Nephron (organoid): ENCODE data around the gene IL12RB1.

Experiments
- H3K27ac Mint-ChIP-seq, 3 experiments: 2 replicates each; pipeline ENCODE4 v1.8.0; 2020; ENCODE audit warnings: mixed read lengths in 3 of 3, mild to moderate bottlenecking in 2 of 3, moderate library complexity in 1 of 3
- H3K27me3 Mint-ChIP-seq: 2 replicates; pipeline ENCODE4 v1.8.0; 2021; ENCODE audit warnings: low read depth, mild to moderate bottlenecking, moderate library complexity, mixed read lengths
- H3K36me3 Mint-ChIP-seq: 2 replicates; pipeline ENCODE4 v1.8.0; 2020; ENCODE audit warnings: low read depth, mixed read lengths
- H3K4me1 Mint-ChIP-seq: 2 replicates; pipeline ENCODE4 v1.8.0; 2020; ENCODE audit warnings: mixed read lengths
- H3K4me3 Mint-ChIP-seq, 3 experiments: 2 replicates each; pipeline ENCODE4 v1.8.0; 2020; ENCODE audit warnings: mild to moderate bottlenecking in 3 of 3, mixed read lengths in 3 of 3, moderate library complexity in 2 of 3
- H3K9me3 Mint-ChIP-seq: 2 replicates; pipeline ENCODE4 v1.8.0; 2020; ENCODE audit warnings: mixed read lengths
- TF ChIP-seq, protein P1 (sequence below), 3 experiments: fragments of 200-600 bp; sonication (generic); IDR thresholded peaks; one replicate each; pipeline ENCODE4 v1.5.0; 2021; ENCODE audit warnings: antibody characterized with exemption in 3 of 3; ENCODE audit not compliant: unreplicated experiment in 3 of 3

The IL12RB1 gene

DNA sequence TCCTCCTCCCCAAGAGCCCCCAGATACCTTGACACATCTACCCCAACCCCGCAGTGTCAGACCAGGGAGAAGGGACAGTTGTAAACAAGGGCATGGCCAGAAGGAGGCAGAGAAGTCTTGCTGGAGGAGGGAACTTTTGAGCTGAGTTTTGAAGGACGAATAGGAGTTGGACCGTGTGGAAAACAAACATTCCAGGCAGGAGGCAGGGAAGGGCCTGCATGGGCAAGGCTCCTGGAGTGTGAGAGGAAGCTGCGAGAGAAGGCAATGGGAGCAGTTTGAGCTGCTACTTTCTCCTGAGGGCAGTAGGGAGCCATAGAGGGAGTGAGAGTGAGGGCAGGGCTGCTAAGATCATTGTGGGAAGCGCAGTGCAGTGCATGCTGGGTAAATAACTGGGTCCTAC, 23.3 kb downstream of the IL12RB1 start:
- H3K4me1 Mint-ChIP-seq = no peaks in the 10 kb centered on the region
- no peaks in the 10 kb centered on the region for H3K36me3 Mint-ChIP-seq
- H3K27me3 Mint-ChIP-seq = peaks cover 11% of the 10 kb centered on the region
- TF ChIP-seq, protein P1, sequence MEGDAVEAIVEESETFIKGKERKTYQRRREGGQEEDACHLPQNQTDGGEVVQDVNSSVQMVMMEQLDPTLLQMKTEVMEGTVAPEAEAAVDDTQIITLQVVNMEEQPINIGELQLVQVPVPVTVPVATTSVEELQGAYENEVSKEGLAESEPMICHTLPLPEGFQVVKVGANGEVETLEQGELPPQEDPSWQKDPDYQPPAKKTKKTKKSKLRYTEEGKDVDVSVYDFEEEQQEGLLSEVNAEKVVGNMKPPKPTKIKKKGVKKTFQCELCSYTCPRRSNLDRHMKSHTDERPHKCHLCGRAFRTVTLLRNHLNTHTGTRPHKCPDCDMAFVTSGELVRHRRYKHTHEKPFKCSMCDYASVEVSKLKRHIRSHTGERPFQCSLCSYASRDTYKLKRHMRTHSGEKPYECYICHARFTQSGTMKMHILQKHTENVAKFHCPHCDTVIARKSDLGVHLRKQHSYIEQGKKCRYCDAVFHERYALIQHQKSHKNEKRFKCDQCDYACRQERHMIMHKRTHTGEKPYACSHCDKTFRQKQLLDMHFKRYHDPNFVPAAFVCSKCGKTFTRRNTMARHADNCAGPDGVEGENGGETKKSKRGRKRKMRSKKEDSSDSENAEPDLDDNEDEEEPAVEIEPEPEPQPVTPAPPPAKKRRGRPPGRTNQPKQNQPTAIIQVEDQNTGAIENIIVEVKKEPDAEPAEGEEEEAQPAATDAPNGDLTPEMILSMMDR (IDR thresholded peaks at IDR 0.05; ENCODE audit: unreplicated experiment in 3 of 3) = peak in 2 of 3 experiments; percentile 7 to 24
- H3K9me3 Mint-ChIP-seq = no peaks in the 10 kb centered on the region
- no peak overlapping the region for H3K4me3 Mint-ChIP-seq
- H3K27ac Mint-ChIP-seq = no peak overlapping the region

DNA sequence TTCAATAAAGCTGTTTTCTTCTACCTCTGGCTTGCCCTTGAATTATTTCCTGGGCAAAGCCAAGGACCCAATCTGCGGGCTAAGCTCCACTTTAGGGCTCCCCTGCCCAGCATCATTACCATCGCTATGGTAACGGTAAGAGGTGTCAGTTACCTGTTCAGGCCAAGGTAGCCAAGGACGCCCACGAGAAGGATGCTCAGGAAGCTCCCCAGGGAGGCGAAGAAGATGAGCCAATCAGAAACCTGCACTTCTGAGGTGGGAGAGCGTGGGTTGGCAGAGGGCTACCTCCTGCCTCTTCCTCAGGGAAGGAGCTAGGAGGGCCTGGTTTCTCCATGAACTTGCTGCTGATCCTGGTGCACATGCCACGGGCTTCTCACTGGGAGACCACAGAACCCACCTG, 24.7 kb downstream of the IL12RB1 start:
- Mint-ChIP-seq H3K27ac (peak overlapping the region in 1 of 3 experiments; percentile 66), H3K36me3 (no peaks in the 10 kb centered on the region), H3K4me3 (no peak overlapping the region), H3K9me3 (no peaks in the 10 kb centered on the region), H3K27me3 (peaks cover 11% of the 10 kb centered on the region), H3K4me1 (no peaks in the 10 kb centered on the region)
- TF ChIP-seq, protein P1 (IDR thresholded peaks at IDR 0.05; ENCODE audit: unreplicated experiment in 3 of 3) = no peak

DNA sequence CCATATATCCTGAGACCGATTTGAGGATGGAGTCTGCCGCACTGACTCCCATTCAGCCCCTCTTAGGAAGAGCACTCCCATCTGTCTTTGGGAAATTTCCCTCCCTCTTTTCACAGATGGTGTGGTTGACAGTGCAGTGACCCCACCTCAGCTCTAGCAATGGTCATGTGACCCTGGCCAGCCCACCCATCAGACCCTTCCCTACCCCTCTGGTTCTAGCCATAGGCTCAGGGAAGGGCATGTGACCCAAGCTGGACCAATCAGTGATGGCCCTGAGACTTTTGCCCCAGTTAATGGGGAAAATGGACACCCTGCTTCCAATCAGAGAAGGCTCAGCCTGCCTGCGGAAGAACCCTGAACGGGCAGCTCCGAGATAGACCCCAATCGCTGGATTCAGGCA, 26.3 kb downstream of the IL12RB1 start:
- TF ChIP-seq, protein P1 (IDR thresholded peaks at IDR 0.05; ENCODE audit: unreplicated experiment in 3 of 3) = no peak
- Mint-ChIP-seq H3K27ac (no peak overlapping the region), H3K4me1 (no peaks in the 10 kb centered on the region), H3K27me3 (peaks cover 11% of the 10 kb centered on the region), H3K9me3 (no peaks in the 10 kb centered on the region), H3K4me3 (no peak overlapping the region), H3K36me3 (no peaks in the 10 kb centered on the region)

DNA sequence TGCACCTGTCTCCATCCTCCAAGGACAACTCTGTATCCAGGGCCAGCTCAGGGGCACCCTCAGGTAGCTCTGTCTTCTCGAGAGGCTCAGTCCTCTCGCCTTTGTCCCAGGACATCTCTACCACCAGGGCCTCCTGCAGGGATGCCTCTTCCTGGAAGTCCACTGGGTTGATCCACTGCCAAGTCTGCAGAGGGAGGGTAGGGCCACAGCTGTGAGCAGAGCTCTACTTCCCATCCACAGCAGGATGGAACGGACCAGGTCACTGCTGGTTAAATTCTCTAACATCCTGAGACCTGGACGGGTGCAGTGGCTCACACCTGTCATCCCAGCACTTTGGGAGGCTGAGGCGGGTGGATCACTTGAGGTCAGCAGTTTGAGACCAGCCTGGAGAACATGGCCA, 26.8 kb downstream of the IL12RB1 start:
- H3K4me3 Mint-ChIP-seq = no peak overlapping the region

DNA sequence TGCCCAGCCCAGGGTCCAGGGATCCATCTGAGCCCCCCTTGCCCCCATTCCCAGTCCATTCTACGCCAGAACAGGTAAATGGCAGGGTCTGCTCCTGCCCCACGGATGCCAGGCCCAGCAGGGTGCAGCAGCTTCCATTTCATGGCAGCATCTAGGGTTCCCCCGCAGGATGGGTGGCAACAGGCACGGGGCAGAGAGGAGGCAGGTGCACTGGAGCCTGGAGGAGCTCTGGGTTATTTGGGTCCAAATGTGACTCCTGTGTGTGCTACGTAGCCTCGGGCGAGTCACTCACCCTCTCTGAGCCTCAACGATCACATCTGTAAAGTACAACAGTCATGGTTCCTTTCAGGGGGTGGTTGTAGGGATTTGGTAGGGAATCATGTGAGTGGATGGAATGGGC, 27.4 kb downstream of the IL12RB1 start:
- Mint-ChIP-seq H3K4me3 (no peak overlapping the region), H3K9me3 (no peaks in the 10 kb centered on the region), H3K4me1 (no peaks in the 10 kb centered on the region), H3K27ac (no peak overlapping the region), H3K36me3 (no peaks in the 10 kb centered on the region), H3K27me3 (peaks cover 11% of the 10 kb centered on the region)
- TF ChIP-seq, protein P1 (IDR thresholded peaks at IDR 0.05; ENCODE audit: unreplicated experiment in 3 of 3) = no peak

More for the DNA sequence above, 26.8 kb downstream of the IL12RB1 start:
- Mint-ChIP-seq H3K9me3 (no peaks in the 10 kb centered on the region), H3K36me3 (no peaks in the 10 kb centered on the region), H3K27me3 (peaks cover 11% of the 10 kb centered on the region), H3K4me1 (no peaks in the 10 kb centered on the region), H3K27ac (no peak overlapping the region)
- TF ChIP-seq, protein P1 (IDR thresholded peaks at IDR 0.05; ENCODE audit: unreplicated experiment in 3 of 3) = no peak

DNA sequence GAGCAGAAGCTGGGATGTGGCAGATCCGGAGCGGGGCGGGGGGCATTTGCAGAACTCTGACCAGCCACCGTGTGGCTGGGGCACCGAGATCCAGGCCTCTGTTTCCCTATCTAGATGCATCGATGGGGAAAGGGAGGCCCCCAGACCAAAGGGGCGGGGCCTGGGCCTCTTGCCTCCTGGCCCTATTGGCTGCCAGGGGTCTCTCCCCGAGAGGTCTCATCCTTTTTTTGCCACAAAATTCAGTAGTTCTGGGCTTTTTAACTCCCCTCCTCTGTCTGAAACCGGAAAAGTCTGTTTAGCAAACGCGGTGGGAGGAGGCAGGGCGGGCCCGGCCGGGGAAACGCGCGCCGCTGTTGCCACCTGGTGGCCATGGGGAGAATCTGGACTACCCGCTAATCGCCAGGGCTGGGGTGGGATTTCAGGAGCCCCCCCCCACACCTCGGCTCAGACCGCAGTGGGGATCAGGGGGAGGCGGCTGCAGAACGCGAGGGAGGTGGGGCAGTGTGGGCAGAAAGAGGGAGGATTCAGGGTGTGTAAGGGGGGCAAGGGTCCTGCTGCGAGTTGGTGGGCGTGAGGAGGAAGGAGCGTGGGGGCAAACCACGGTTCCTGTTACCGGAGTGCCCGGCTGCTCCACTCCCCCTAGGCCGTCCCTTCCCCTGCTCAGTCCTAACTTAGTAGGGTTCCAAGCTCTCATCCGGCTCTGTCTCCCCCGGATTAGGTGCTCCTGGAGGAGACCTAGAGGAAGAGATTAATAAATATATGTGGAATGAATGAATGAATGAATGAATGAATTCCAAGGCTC, 28.3 kb downstream of the IL12RB1 start:
- H3K27ac Mint-ChIP-seq = peak overlapping the region; percentile 44 to 62 (median 55)
- H3K36me3 Mint-ChIP-seq = no peaks in the 10 kb centered on the region
- H3K4me1 Mint-ChIP-seq = no peaks in the 10 kb centered on the region
- TF ChIP-seq, protein P1 (IDR thresholded peaks at IDR 0.05; ENCODE audit: unreplicated experiment in 3 of 3) = peak; percentile 92 to 98 (median 96)
- no peaks in the 10 kb centered on the region for H3K9me3 Mint-ChIP-seq
- H3K4me3 Mint-ChIP-seq = peak overlapping the region; percentile 49 to 78 (median 66)
- H3K27me3 Mint-ChIP-seq = peaks cover 10% of the 10 kb centered on the region
